GM23338 (cell line): ENCODE measurements around the gene BEST4.
"Not testable (repeated sequence)": the region's sequence is repeated elsewhere in the genome, so short reads cannot be mapped to it uniquely, and the experiment has no call there.

Source experiments
- CREB1 ChIP-seq: fragments of 250-450 bp; sonication (Bioruptor Pico); IDR thresholded peaks from 2 replicates; pipeline ENCODE4 v1.5.0; 2020; ENCODE audit warnings: low read depth, mild to moderate bottlenecking, moderate library complexity
- CTCF ChIP-seq, 2 experiments: fragments of 200-600 bp in 1 of 2; sonication (generic) in 1 of 2; conservative IDR thresholded peaks; 2 replicates each; pipeline versions ENCODE4 v1.5.1 to v1.6.1; 2016 to 2017; ENCODE audit warnings: antibody characterized with exemption in 2 of 2, low read depth in 2 of 2, mild to moderate bottlenecking in 2 of 2, moderate library complexity in 1 of 2
- EZH2 ChIP-seq: fragments of 200-600 bp; sonication (generic); IDR thresholded peaks from one replicate; pipeline ENCODE4 v1.8.0; 2017; ENCODE audit warnings: antibody characterized with exemption, mild to moderate bottlenecking, low read depth; ENCODE audit not compliant: unreplicated experiment
- EZH2phosphoT487 ChIP-seq: fragments of 200-600 bp; sonication (generic); IDR thresholded peaks from one replicate; pipeline ENCODE4 v1.8.1; 2018; ENCODE audit warnings: antibody characterized with exemption; ENCODE audit not compliant: unreplicated experiment
- JUNB ChIP-seq: IDR thresholded peaks from one replicate; pipeline ENCODE4 v1.6.1; 2016; ENCODE audit warnings: antibody characterized with exemption; ENCODE audit not compliant: unreplicated experiment
- POLR2AphosphoS5 ChIP-seq: IDR thresholded peaks from 2 replicates; pipeline ENCODE4 v1.6.1; 2016; ENCODE audit warnings: antibody characterized with exemption, low read depth
- REST ChIP-seq: IDR thresholded peaks from one replicate; pipeline ENCODE4 v1.6.1; 2018; ENCODE audit warnings: antibody characterized with exemption; ENCODE audit not compliant: unreplicated experiment
- ZNF114 ChIP-seq: fragments of 250-450 bp; sonication (Bioruptor Pico); IDR thresholded peaks from 2 replicates; pipeline ENCODE4 v1.5.0; 2020; ENCODE audit warnings: mild to moderate bottlenecking, moderate library complexity
- ZNF331 ChIP-seq: fragments of 250-450 bp; sonication (Bioruptor Pico); IDR thresholded peaks from 2 replicates; pipeline ENCODE4 v1.5.0; 2020; ENCODE audit warnings: low read depth, mild to moderate bottlenecking, moderate library complexity
- ZNF462 ChIP-seq: fragments of 250-450 bp; sonication (Bioruptor Pico); IDR thresholded peaks from 2 replicates; pipeline ENCODE4 v1.5.0; 2020; ENCODE audit warnings: mild to moderate bottlenecking, moderate library complexity

DNA sequence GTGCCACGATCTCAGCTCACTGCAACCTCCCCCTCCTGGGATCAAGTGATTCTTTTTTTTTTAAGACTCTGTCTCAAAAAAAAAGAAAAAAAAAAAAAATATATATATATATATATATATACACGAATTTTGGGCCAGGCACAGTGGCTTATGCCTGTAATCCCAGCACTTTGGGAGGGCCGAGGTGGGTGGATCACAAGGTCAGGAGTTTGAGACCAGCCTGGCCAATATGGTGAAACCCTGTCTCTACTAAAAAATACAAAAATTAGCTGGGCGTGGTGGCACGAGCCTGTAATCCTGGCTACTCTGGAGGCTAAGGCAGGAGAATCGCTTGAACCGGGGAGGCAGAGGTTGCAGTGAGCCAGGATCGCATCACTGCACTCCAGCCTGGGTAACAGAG lies 9.9 kb upstream of the BEST4 start:
- not testable (repeated sequence) for TF ChIP-seq CTCF (conservative IDR thresholded peaks at IDR 0.05; ENCODE audit: low read depth in 2 of 2); ZNF331 (CRISPR knock-in tag); EZH2phosphoT487; REST; POLR2AphosphoS5; CREB1 (CRISPR knock-in tag); EZH2; ZNF462 (CRISPR knock-in tag); ZNF114 (CRISPR knock-in tag); JUNB
